Islet precursor cell (in vitro differentiated cells): ENCODE measurements around the gene EZH1.
A peak's percentile ranks its signal among the peaks of the same experiment; 100 is the strongest.

Experiments
- DNase-seq: peaks from one replicate; pipeline ENCODE4 v3.0.0-alpha.2; 2018

EZH1 gene

DNA sequence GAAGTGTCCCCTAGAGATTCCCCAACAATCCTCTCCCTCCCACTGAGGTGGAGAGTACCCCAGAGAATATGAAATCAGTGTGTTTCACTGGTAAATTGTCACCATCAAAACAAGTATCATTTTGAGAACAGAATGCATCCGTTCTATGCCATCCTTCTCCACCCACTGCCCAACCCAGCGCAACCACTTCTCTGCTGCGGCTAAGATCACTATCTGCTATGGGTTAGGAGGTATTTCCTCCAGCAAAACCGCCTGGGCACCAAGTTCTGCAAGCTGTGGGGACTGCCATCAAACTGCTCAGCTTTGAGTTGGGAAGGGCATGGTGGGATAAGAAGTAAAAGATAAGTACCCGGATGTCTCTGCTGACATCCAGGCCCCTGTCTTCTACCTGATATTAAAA, 38.1 kb downstream of the EZH1 start:
- DNase-seq, result no peak

- DNase-seq, result no peak
Measured at GRCh38 chr17:42704837-42705494, 39.9 kb downstream of the EZH1 start.

DNA sequence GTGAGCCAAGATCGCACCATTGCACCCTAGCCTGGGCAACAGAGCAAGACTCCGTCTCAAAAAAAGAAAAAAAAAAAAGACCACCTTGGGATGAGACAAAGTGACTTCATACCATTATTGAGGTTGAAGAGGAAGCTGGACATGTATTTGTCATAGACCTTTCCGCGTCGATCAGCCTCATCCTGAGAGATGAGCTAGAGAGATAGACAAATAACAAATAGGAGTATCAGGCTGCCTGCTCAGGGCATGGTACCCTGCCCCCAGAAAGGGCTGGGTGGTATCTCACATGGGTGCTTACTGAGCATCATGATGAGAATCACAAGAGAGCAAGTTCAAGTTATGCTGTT, 40.4 kb downstream of the EZH1 start:
- no peak for DNase-seq

DNA sequence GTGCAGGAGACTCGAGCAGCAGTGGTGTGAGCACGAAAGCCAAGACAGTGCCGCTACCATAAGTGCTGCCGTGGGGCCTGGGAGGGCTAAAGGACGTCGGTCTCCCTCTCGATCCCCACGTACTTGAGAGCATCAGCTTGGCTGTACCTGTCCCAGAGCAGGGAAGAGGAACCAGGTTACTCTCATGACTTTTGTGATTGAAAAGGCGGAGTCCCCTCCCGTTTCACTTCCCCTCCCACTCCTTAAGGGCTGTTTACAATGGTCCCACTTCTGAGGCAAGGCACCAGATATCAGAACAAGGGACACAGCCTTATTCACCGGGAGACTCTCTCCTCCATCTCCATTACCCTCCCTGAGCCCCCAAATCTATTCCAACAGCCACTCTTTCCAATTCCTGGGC, 42.4 kb downstream of the EZH1 start:
- no peak for DNase-seq

DNA sequence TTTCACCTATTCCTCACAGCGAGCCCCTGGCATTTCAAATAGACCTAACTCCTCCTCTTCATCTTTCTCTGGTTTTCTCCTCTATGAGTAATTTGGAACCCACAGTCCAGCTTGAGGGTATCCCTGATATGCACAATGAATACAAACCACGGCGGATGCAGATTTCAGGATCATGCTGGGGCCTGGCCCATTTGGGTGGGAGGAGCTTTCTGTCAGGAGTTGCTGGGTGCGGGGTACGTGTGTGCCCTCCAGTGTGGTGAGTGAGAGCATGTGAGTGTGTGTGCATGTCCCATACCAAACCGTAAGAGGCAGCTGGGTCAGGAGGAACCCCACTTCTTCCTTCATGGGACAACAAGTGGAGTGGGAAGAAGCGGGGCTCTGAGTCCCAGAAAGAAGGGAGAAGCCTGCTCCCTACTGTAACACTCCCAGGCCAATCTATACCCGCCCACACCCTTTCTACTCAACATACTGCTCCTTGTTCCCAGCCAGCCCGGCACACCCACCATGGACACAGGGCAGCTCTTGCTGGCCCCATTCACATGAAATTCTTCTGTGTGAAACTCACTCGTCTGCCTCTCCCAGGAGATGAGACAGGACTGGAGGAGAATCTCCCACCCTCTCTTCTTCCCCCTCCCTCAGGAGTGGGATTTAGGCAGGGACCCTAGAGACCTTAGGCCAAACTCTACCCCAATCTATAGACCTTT, 44.1 kb downstream of the EZH1 start:
- DNase-seq, result no peak

- no peak for DNase-seq
Measured at GRCh38 chr17:42699415-42699740, 45.5 kb downstream of the EZH1 start.

DNA sequence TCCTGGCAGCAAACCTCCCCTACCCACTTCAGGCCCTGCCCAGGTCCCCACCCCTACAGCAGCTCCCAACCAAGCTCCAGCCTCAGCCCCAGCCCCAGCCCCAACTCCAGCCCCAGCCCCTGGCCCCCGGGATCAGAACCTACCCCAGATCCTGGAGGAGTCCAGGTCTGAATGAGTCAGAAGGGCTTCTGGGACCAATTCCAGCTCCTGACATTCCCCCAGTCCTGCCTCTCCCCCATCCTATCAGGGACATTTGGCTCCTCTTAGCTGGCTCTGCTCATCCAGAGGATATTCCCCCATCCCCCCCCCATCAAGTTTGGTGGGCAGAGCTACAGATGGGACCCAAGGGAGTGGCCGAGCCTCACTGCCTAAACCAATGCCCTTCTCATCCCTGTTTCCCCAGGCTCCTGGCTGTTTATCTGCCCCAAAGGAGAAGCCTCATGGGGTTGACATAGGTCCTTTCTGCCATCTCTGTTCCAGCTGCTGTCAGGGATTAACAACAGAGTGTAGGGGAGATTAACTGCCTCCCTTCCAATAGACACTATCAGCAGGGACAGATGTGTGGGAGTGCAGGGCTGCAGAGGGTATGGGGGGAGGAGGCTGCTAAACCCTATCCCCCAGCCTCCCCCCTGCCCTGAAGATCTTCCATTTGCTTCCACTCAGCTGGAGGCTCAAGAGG, 46.0 kb downstream of the EZH1 start:
- DNase-seq, result no peak

DNA sequence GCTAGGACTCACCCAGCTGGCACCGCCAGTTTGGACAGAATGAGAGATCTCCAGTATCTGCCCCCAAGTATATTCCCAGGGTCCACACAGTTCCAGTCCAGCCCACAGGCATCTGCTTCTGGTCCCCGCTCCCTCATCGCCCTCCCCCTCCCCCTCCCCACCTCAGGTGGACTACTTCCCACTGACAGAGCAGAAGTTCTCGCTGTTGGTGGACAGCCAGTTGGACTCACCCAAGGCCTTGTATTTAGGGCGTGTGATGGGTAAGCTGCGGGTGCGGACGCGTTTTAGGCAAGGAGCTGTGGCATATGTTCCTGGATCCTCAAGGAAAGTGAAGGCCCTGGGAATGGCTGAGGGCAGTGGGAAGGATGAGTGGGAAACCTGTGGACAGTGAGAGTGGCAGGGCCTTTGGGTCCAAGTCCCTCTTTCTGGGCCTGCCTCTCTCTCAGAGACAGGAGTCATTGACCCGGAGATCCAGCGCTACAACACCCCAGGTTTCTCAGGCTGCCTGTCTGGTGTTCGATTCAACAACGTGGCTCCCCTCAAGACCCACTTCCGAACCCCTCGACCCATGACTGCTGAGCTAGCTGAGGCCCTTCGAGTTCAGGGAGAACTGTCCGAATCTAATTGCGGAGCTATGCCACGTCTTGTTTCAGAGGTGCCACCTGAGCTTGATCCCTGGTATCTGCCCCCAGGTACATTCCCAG, 47.6 kb downstream of the EZH1 start:
- DNase-seq, result peak; percentile 54

- DNase-seq, result no peak
Measured at GRCh38 chr17:42695500-42695899, 49.3 kb downstream of the EZH1 start.

DNA sequence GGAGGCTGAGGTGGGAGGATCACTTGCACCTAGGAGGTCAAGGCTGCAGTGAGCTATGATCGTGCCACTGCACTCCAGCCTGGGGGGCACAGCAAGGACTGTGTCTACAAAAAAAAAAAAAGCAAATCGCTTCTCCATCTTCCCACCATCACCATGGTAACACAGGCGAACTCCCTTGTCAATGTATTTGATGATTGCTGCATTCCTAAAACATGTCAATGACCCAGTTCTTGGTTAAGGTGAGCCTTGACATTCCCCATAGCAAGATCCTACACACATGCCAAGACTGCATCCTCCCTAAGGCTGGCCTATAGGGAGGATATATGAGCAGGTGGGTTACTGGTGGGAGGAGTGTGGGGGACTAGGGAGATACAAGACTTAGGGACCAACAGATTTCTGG, 50.3 kb downstream of the EZH1 start:
- no peak for DNase-seq

- no peak for DNase-seq
Measured at GRCh38 chr17:42692489-42692888, 52.4 kb downstream of the EZH1 start.

- DNase-seq, result no peak
Measured at GRCh38 chr17:42691021-42691545, 53.8 kb downstream of the EZH1 start.

GRCh38 chr17:42690596-42690995, 54.2 kb downstream of the EZH1 start:
- no peak for DNase-seq

- no peak for DNase-seq
Measured at GRCh38 chr17:42687707-42688320, 57.0 kb downstream of the EZH1 start.

- DNase-seq, result peak; percentile 86
Measured at GRCh38 chr17:42686520-42687128, 58.2 kb downstream of the EZH1 start.

GRCh38 chr17:42685831-42686230, 59.0 kb downstream of the EZH1 start:
- no peak for DNase-seq

DNA sequence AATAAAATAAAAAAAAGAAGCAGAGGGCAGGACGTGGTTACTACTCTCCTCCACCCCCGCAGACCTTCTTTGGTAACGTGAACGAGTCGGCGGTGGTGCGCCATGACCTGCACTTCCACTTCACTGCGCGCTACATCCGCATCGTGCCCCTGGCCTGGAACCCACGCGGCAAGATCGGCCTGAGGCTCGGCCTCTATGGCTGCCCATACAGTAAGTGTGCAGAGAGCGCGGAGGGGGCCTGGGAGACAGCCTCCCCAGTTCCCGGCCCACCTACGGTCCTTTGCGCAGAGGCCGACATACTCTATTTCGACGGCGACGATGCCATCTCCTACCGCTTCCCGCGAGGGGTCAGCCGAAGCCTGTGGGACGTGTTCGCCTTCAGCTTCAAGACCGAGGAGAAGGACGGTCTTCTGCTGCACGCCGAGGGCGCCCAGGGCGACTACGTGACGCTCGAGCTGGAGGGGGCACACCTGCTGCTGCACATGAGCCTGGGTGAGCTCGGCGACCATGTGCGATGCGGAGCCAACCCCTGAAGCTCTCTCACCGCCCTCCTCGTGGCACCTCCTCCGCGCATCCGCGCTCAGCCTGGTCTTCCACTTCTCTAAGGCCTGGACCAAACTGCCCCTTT, 59.8 kb downstream of the EZH1 start:
- DNase-seq, result no peak

GRCh38 chr17:42683407-42684034, 61.3 kb downstream of the EZH1 start:
- no peak for DNase-seq

GRCh38 chr17:42682722-42683403, 62.0 kb downstream of the EZH1 start:
- DNase-seq, result peak; percentile 87

- DNase-seq, result peak; percentile 81
Measured at GRCh38 chr17:42681976-42682721, 62.7 kb downstream of the EZH1 start, which contains the start of gene CNTNAP1. Gene CNTNAP1, plus strand, starts transcription at chr17:42682531. Its CDS starts 299 bp downstream, at chr17:42682830.
